GM18508 (cell line): ENCODE results near the gene TBC1D20.
"Not testable (repeated sequence)": the region's sequence is repeated elsewhere in the genome, so short reads cannot be mapped to it uniquely, and the experiment has no call there.

ENCODE experiments used
- ATAC-seq: cut with Tn5 transposase; IDR thresholded peaks from one replicate; pipeline ENCODE4 v1.9.1; 2021; ENCODE audit warnings: moderate number of reproducible peaks; ENCODE audit not compliant: insufficient read depth, unreplicated experiment

Gene TBC1D20

GRCh38 chr20:403582-403957 is 58.8 kb downstream of the TBC1D20 start:
- ATAC-seq, result no peak

DNA sequence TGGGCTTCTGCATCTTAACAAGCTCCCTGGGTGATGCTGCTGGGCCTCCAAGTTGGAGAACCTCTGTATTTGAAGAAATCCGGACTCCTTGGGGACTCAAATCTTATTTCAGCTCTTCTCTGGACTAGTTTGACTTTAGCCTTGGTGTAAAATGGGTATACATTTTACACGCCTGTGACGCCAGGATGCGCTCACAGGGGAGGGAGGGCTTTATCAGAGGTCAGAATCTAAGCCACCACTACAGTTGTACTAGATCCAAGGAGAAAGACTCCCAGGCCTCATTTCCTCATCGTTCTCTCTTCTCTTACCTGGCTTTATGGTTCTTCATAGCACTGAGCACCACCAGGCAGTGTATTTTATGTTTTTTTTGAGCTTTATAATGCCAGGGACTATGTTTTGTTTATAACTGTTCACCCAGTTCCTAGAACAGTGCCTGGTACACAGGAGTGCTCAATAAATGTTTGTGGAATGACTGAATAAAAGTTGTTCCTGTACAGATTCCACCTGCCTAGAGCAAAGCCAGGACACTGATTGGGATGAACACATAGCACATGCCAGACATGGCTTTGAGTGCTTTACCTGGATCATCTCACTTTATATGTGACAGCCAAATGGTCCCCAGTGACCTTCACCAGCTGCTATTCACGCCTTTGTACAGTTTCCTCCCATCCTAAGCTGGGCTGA is 59.3 kb downstream of the TBC1D20 start:
- ATAC-seq, result no peak

DNA sequence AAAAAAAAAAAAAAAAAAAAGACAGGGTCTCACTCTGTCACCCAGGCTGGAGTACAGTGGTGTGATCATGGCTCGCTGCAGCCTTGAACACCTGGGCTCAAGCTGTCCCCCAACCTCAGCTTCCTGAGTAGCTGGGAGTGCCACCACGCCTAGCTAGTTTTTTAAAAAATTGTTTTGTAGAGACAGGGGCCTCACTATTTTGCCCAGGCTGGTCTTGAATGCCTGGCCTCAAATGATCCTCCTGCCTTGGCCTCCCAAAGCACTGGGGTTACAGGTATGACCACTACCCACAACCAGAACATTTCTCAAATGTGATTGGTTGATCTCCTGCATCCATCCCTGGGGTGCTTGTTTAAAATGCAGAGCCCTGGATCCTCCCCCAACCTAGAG is 59.8 kb downstream of the TBC1D20 start:
- ATAC-seq, result no peak

DNA sequence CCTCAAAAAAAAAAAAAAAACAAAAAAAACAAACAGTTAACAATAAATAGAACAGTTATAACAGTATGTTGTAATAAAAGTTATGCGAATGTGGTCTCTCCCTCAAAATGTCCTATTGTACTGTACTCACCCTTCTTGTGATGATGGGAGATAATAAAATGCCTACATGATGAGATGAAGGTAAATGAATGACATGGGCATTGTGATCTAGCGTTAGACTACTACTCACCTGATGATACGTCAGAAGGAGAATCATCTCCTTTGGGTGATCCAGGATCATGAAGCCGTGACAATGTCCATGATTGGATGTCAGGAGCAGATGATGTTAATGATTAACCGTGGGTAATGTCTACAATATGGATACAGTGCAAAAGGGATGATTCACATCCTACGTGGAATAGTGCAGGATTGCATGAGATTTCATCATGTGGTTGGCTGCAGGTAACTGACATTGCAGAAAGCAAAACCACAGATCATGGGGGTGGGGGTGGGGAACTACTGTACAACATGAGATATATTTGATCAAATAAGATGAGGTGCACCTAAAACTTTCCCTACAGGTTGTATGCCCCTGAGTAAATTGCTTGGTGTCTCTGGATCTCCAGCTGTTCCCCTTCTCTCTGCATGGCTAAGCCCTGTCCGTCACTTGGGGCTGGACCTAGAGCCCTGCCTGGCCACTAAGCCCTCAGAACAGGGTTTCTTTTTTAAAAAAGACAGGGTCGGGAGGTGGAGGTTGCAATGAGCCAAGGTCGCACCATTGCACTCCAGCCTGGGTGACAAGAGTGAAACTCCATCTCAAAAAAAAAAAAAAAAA is 60.4 kb downstream of the TBC1D20 start:
- no peak for ATAC-seq

GRCh38 chr20:400454-401275 is 61.7 kb downstream of the TBC1D20 start:
- no peak for ATAC-seq

DNA sequence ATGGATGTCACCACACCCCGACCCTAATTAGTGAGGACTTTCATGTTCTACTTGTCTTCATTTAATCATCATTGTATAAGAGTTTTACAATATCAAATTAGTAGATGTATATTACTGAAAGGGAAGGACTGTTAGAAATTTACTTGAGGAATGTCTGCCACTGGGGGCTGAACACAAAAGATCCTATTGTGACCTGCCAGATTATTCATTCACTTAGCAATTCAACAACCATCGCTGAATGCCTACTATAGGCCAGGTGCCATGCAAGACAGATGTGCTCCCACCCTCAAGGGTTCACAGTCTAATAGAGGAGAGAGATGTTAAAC is 62.2 kb downstream of the TBC1D20 start:
- no peak for ATAC-seq

DNA sequence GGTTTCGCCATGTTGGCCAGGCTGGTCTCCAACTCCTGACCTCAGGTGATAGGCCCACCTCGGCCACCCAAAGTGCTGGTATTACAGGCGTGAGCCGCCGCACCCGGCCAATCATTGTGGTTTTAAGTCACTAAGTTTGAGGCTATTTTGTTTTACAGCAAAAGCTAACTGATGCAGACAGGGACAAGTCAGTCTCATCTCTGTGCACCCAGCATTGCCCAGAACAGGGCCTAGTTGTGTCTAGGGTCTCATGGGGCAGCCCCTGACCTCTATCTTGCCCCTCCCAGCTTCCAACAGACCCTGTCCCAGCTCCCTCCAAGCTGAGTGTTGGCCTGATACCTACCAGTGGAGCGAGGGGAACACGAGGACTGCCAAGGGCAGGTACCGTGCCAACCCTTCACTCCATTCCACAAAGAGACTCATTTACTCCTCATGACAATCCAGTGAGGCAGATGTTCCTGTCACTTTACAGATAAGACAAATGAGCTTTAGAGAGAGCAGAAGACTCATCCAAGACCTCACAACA is 63.1 kb downstream of the TBC1D20 start:
- no peak for ATAC-seq

- no peak for ATAC-seq
Measured at GRCh38 chr20:397432-398237, 64.7 kb downstream of the TBC1D20 start.

GRCh38 chr20:396619-397431 is 65.5 kb downstream of the TBC1D20 start:
- no peak for ATAC-seq

- ATAC-seq, result no peak
Measured at GRCh38 chr20:396252-396618, 66.1 kb downstream of the TBC1D20 start.

DNA sequence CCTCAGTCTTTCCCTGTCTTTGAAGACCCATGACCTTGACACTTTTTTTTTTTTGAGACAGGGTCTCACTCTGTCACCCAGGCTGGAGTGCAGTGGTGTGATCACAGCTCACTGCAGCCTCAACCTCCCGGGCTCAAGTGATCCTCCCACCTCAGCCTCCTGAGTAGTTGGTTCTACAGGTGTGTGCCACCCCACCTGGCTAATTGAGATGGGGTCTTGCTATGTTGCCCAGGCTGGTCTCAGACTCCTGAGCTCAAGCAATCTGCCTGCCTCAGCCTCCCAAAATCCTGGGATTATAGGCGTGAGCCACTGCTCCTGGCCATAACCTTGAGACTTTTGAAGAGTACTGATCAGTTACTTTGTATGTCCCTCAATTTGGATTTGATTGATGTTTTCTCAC is 69.0 kb downstream of the TBC1D20 start:
- not testable (repeated sequence) for ATAC-seq

DNA sequence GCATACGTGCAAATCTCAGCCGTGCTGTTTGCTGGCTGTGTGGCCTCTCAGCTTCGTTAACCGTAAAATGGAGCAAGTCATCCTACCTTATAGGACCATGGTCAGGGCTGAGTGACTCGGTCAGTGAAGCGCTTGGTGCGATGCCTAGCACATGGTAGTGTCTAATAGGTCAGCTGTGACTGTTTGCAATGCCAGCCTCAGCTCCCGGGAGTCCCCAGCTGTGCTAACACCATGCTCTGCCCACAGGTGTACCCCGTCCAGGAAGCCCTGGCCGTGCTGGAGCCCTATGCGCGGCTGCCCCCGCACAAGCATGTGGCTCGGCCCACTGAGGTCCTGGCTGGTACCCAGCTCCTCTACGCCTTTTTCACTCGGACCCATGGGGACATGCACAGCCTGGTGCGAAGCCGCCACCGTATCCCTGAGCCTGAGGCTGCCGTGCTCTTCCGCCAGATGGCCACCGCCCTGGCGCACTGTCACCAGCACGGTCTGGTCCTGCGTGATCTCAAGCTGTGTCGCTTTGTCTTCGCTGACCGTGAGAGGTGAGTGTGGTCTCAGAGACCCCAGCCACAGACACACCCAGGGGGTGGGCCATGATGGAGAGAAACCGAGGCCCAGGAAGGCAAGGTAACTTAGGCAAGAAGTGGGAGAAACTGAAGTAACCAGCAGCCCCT is 71.2 kb downstream of the TBC1D20 start:
- no peak for ATAC-seq

- ATAC-seq, result no peak
Measured at GRCh38 chr20:389220-389619, 73.1 kb downstream of the TBC1D20 start.

DNA sequence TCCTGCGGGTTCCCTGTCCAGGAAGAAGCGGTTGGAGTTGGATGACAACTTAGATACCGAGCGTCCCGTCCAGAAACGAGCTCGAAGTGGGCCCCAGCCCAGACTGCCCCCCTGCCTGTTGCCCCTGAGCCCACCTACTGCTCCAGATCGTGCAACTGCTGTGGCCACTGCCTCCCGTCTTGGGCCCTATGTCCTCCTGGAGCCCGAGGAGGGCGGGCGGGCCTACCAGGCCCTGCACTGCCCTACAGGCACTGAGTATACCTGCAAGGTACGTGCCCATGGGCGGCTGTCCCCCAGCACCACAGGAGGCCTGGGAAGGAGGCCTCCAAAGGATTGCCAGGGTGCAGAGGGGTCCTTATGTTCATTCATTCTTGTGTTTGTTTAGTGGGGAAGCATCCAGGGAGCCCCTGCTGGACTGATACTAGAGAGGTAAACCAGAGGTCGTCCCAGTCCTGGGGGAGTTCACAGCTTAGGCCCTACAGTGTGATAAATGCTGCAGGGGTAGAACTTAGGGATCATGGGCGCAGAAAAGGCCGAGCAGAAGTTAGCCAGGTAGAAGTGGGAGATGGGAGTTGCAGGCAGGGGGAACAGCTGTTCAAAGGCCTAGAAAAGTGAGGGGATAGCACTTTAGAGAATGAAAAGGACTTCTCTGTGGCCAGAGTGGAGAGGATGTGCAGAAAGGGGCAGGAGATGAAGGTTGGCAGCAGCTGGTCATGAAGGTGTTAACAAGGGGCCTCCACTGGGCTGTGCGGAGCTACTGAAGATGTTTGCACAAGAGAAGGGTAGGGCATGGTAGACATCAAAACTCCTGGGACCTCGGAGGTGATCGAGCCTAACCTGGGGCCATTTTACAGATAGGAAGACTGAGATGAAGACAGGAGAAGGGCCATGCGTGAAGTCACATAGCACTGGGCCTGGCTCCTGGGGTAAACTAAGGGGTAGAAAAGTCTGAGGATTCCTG is 74.0 kb downstream of the TBC1D20 start:
- ATAC-seq, result no peak

- no peak for ATAC-seq
Measured at GRCh38 chr20:387520-387919, 74.8 kb downstream of the TBC1D20 start.

GRCh38 chr20:386634-387033 is 75.7 kb downstream of the TBC1D20 start:
- not testable (repeated sequence) for ATAC-seq
